Neuronal stem cell (in vitro differentiated cells): ENCODE results near the gene ISM1.

Experiments
- DNase-seq: peaks from one replicate; pipeline ENCODE4 v3.0.0-alpha.2; 2013; ENCODE audit warnings: low spot score
- H2AFZ ChIP-seq: one replicate; pipeline ENCODE4 v1.6.1; 2013; ENCODE audit warnings: mild to moderate bottlenecking, low read length, inconsistent platforms
- H2AK5ac ChIP-seq: 2 replicates; pipeline ENCODE4 v1.6.1; 2013; ENCODE audit warnings: low read depth, mild to moderate bottlenecking, inconsistent platforms, low read length, moderate library complexity, mixed read lengths
- H2BK120ac ChIP-seq: 2 replicates; pipeline ENCODE4 v1.6.1; 2013; ENCODE audit warnings: low read depth, mild to moderate bottlenecking, inconsistent platforms, low read length, moderate library complexity, mixed read lengths
- H2BK12ac ChIP-seq: one replicate; pipeline ENCODE4 v1.6.1; 2013; ENCODE audit warnings: low read length, inconsistent platforms
- H2BK15ac ChIP-seq: 2 replicates; pipeline ENCODE4 v1.6.1; 2013; ENCODE audit warnings: mild to moderate bottlenecking, low read length, inconsistent platforms, mixed read lengths
- H2BK5ac ChIP-seq: one replicate; pipeline ENCODE4 v1.6.1; 2013; ENCODE audit warnings: inconsistent platforms, mild to moderate bottlenecking, low read length, moderate library complexity
- H3K14ac ChIP-seq: one replicate; pipeline ENCODE4 v1.6.1; 2013; ENCODE audit warnings: low read length, inconsistent platforms
- H3K18ac ChIP-seq: 2 replicates; pipeline ENCODE4 v1.6.1; 2013; ENCODE audit warnings: low read length, inconsistent platforms
- H3K23ac ChIP-seq: 2 replicates; pipeline ENCODE4 v1.6.1; 2013; ENCODE audit warnings: low read depth, mild to moderate bottlenecking, mixed read lengths, low read length, inconsistent platforms; ENCODE audit not compliant: poor library complexity
- H3K27ac ChIP-seq: replicated peaks from 3 replicates; pipeline ENCODE4 v1.5.1; 2013; ENCODE audit warnings: low read length, inconsistent platforms
- H3K27me3 ChIP-seq, 3 experiments: 2 replicates each; pipeline ENCODE4 v1.6.1; 2013; ENCODE audit warnings: low read length in 3 of 3, mild to moderate bottlenecking in 2 of 3, inconsistent platforms in 1 of 3, low read depth in 1 of 3, mixed read lengths in 1 of 3, moderate library complexity in 1 of 3; ENCODE audit not compliant: control insufficient read depth in 3 of 3, insufficient read depth in 3 of 3
- H3K36me3 ChIP-seq, 2 donors: replicated peaks in 1 of 2; 2 replicates each; pipeline ENCODE4 v1.6.1; 2013; ENCODE audit warnings: low read length in 2 of 2; ENCODE audit not compliant: control insufficient read depth in 2 of 2, insufficient read depth in 2 of 2
- H3K4ac ChIP-seq: 2 replicates; pipeline ENCODE4 v1.6.1; 2013; ENCODE audit warnings: inconsistent platforms, mild to moderate bottlenecking, low read length, moderate library complexity
- H3K4me1 ChIP-seq, 2 donors: 1 replicate in 1 of 2; 2 replicates in 1 of 2; pipeline ENCODE4 v1.6.1; 2013; ENCODE audit warnings: low read length in 2 of 2, low read depth in 1 of 2; ENCODE audit not compliant: control insufficient read depth in 2 of 2, insufficient read depth in 1 of 2
- H3K4me2 ChIP-seq: one replicate; pipeline ENCODE4 v1.6.1; 2013; ENCODE audit warnings: mild to moderate bottlenecking, low read length, inconsistent platforms; ENCODE audit not compliant: insufficient read depth, poor library complexity, severe bottlenecking
- H3K4me3 ChIP-seq, 2 donors: 2 replicates each; pipeline ENCODE4 v1.5.1; 2013; ENCODE audit warnings: low read length in 2 of 2, mild to moderate bottlenecking in 2 of 2, inconsistent platforms in 1 of 2, moderate library complexity in 1 of 2
- H3K79me1 ChIP-seq: one replicate; pipeline ENCODE4 v1.6.1; 2013; ENCODE audit warnings: low read depth, mild to moderate bottlenecking, inconsistent platforms, low read length, moderate library complexity
- H3K9ac ChIP-seq: one replicate; pipeline ENCODE4 v1.6.1; 2013; ENCODE audit warnings: mild to moderate bottlenecking, low read depth, low read length, inconsistent platforms; ENCODE audit not compliant: poor library complexity
- H3K9me3 ChIP-seq, 2 donors: replicated peaks in 1 of 2; 2 replicates each; pipeline versions ENCODE3 to v1.6.1; 2013; ENCODE audit warnings: low read length in 2 of 2, mild to moderate bottlenecking in 2 of 2, inconsistent platforms in 1 of 2, low read depth in 1 of 2, mixed read lengths in 1 of 2, moderate library complexity in 1 of 2; ENCODE audit not compliant: control insufficient read depth in 2 of 2, insufficient read depth in 1 of 2
- H4K8ac ChIP-seq: one replicate; pipeline ENCODE4 v1.6.1; 2013; ENCODE audit warnings: low read depth, mild to moderate bottlenecking, inconsistent platforms, low read length, moderate library complexity
- H4K91ac ChIP-seq: one replicate; pipeline ENCODE4 v1.6.1; 2013; ENCODE audit warnings: low read length, low read depth, mild to moderate bottlenecking, inconsistent platforms; ENCODE audit not compliant: poor library complexity
- WGBS, 2 donors: extraction: QIAGEN DNeasy Blood & Tissue Kit; methylation state at CpG; one replicate each; pipeline ENCODE4 v1.1.7; 2013; ENCODE audit warnings: missing lambda C conversion rate in 2 of 2, mixed read lengths in 1 of 2; ENCODE audit not compliant: insufficient read length in 2 of 2, insufficient replicate concordance in 1 of 2; ENCODE audit errors: extremely low coverage in 2 of 2; 5-methylcytosine and 5-hydroxymethylcytosine counted together

The ISM1 gene

GRCh38 chr20:13200767-13201500 is 20.1 kb upstream of the ISM1 start:
- H3K4me2 ChIP-seq = no peak overlapping the region
- peaks cover 0 to 6% of the 10 kb centered on the region in 2 donors for H3K4me1 ChIP-seq
- WGBS, 2 donors = no CpG with 5 or more reads among the region's 5 CpGs
- no peak overlapping the region for H3K4ac ChIP-seq
- H4K8ac ChIP-seq = no peak overlapping the region
- no peak overlapping the region for H2BK120ac ChIP-seq
- no peaks in the 10 kb centered on the region for H3K36me3 ChIP-seq
- peak; percentile 70 for DNase-seq
- peaks cover 0 to 29% (median 5%) of the 10 kb centered on the region in 3 experiments for H3K27me3 ChIP-seq
- H2AFZ ChIP-seq = no peak overlapping the region
- H3K14ac ChIP-seq = no peak overlapping the region
- H3K9ac ChIP-seq = no peak overlapping the region
- H2BK12ac ChIP-seq = no peak overlapping the region
- no peak overlapping the region for H2AK5ac ChIP-seq
- H3K27ac ChIP-seq = no peak overlapping the region
- no peak overlapping the region for H3K4me3 ChIP-seq
- no peak overlapping the region for H2BK5ac ChIP-seq
- H3K9me3 ChIP-seq = peaks cover 0 to 4% of the 10 kb centered on the region in 2 donors
- no peaks in the 10 kb centered on the region for H3K79me1 ChIP-seq
- no peak overlapping the region for H3K18ac ChIP-seq
- H4K91ac ChIP-seq = no peak overlapping the region
- H3K23ac ChIP-seq = no peak overlapping the region
- H2BK15ac ChIP-seq = no peak overlapping the region

GRCh38 chr20:13202565-13202964 is 18.5 kb upstream of the ISM1 start:
- Histone ChIP-seq H2BK12ac (no peak overlapping the region), H3K9ac (no peak overlapping the region), H3K18ac (no peak overlapping the region), H3K4me3 (no peak overlapping the region), H2AFZ (no peak overlapping the region), H4K91ac (no peak overlapping the region), H2BK120ac (no peak overlapping the region), H3K9me3 (peaks cover 0 to 4% of the 10 kb centered on the region in 2 donors), H3K4me2 (no peak overlapping the region), H3K27ac (no peak overlapping the region), H3K79me1 (no peaks in the 10 kb centered on the region), H3K23ac (no peak overlapping the region), H2BK5ac (no peak overlapping the region), H3K4me1 (peaks cover 0 to 6% of the 10 kb centered on the region in 2 donors), H3K4ac (no peak overlapping the region), H3K27me3 (peaks cover 0 to 29% (median 7%) of the 10 kb centered on the region in 3 experiments), H2AK5ac (no peak overlapping the region), H4K8ac (no peak overlapping the region), H3K36me3 (no peaks in the 10 kb centered on the region), H3K14ac (no peak overlapping the region), H2BK15ac (no peak overlapping the region)
- WGBS, 2 donors = no CpG with 5 or more reads among the region's 6 CpGs
- DNase-seq = no peak

- Histone ChIP-seq H4K91ac (no peak overlapping the region), H3K4me3 (no peak overlapping the region), H2BK15ac (no peak overlapping the region), H3K4ac (no peak overlapping the region), H2AK5ac (no peak overlapping the region), H2AFZ (no peak overlapping the region), H2BK5ac (no peak overlapping the region), H3K4me1 (peaks cover 0 to 3% of the 10 kb centered on the region in 2 donors), H2BK120ac (no peak overlapping the region), H3K9me3 (peaks cover 0 to 6% of the 10 kb centered on the region in 2 donors), H3K27ac (no peak overlapping the region), H3K79me1 (no peaks in the 10 kb centered on the region), H3K36me3 (no peaks in the 10 kb centered on the region), H3K23ac (no peak overlapping the region), H3K4me2 (no peak overlapping the region), H3K27me3 (peaks cover 2 to 20% (median 16%) of the 10 kb centered on the region in 3 experiments), H3K14ac (no peak overlapping the region), H3K9ac (no peak overlapping the region), H3K18ac (no peak overlapping the region), H4K8ac (no peak overlapping the region), H2BK12ac (no peak overlapping the region)
- no peak for DNase-seq
- no CpG with 5 or more reads among the region's 4 CpGs for WGBS, 2 donors
Measured at GRCh38 chr20:13205425-13205824, 15.6 kb upstream of the ISM1 start.

- H3K9ac ChIP-seq = no peak overlapping the region
- H3K14ac ChIP-seq = no peak overlapping the region
- no peak overlapping the region for H3K18ac ChIP-seq
- H3K9me3 ChIP-seq = peaks cover 0 to 6% of the 10 kb centered on the region in 2 donors
- peaks cover 0 to 3% of the 10 kb centered on the region in 2 donors for H3K4me1 ChIP-seq
- H3K36me3 ChIP-seq = no peaks in the 10 kb centered on the region
- H2BK120ac ChIP-seq = no peak overlapping the region
- H2BK15ac ChIP-seq = no peak overlapping the region
- H3K4me3 ChIP-seq = no peak overlapping the region
- no peak overlapping the region for H4K91ac ChIP-seq
- no peak overlapping the region for H2BK5ac ChIP-seq
- no peak overlapping the region for H2AK5ac ChIP-seq
- H3K4me2 ChIP-seq = no peak overlapping the region
- no peak overlapping the region for H3K27ac ChIP-seq
- no peaks in the 10 kb centered on the region for H3K79me1 ChIP-seq
- no peak overlapping the region for H3K4ac ChIP-seq
- H2BK12ac ChIP-seq = no peak overlapping the region
- H2AFZ ChIP-seq = no peak overlapping the region
- no peak for DNase-seq
- no peak overlapping the region for H4K8ac ChIP-seq
- peaks cover 2 to 20% (median 16%) of the 10 kb centered on the region in 3 experiments for H3K27me3 ChIP-seq
- no CpG with 5 or more reads among the region's 5 CpGs for WGBS, 2 donors
- no peak overlapping the region for H3K23ac ChIP-seq
Measured at GRCh38 chr20:13205848-13206434, 15.1 kb upstream of the ISM1 start.
